Ishikawa (cell line): ENCODE results near the gene TP53BP2.

Experiments
- CREB1 ChIP-seq: IDR thresholded peaks from 2 replicates; pipeline ENCODE4 v1.6.1; 2012; ENCODE audit warnings: low read depth
- EGR1 ChIP-seq: IDR thresholded peaks from 2 replicates; pipeline ENCODE4 v1.6.1; 2012
- EP300 ChIP-seq: IDR thresholded peaks from 2 replicates; pipeline ENCODE4 v1.6.1; 2012; ENCODE audit warnings: borderline replicate concordance
- RAD21 ChIP-seq: IDR thresholded peaks from 2 replicates; pipeline ENCODE4 v1.6.1; 2012; ENCODE audit warnings: low read depth

DNA sequence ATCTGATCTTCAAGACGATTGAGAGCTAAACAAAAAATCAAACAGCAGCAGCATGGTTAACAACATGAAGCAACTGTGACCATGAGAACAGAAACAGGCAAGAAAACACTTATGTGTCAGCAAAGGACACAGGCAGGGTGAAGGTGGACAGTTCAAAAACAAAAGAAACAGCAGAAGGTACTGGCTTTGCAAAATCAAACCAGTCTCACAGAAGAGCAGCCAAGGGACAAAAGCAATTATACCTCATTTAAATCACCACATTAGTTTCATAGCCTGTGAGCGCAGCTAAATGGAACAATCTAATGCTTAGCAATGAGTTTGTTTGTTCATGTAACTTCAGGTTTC lies 74.3 kb downstream of the TP53BP2 start:
- TF ChIP-seq CREB1 (no peak), RAD21 (no peak), EP300 (no peak), EGR1 (no peak)
